22Rv1 (cell line): Measurements from ENCODE around the gene MYLK.
A peak's percentile ranks its signal among the peaks of the same experiment; 100 is the strongest.

Experiments
- H3K27ac ChIP-seq: fragments of 450-650 bp; 2 replicates; pipeline ENCODE4 v1.5.1; 2017
- ZFX ChIP-seq: fragments of 450-650 bp; IDR thresholded peaks from 2 replicates; pipeline ENCODE4 v1.6.1; 2017; ENCODE audit warnings: antibody characterized with exemption, borderline replicate concordance
- TF ChIP-seq, protein P1 (sequence below): fragments of 450-650 bp; IDR thresholded peaks from 2 replicates; pipeline ENCODE4 v1.5.1; 2017; ENCODE audit warnings: mild to moderate bottlenecking

MYLK gene

DNA sequence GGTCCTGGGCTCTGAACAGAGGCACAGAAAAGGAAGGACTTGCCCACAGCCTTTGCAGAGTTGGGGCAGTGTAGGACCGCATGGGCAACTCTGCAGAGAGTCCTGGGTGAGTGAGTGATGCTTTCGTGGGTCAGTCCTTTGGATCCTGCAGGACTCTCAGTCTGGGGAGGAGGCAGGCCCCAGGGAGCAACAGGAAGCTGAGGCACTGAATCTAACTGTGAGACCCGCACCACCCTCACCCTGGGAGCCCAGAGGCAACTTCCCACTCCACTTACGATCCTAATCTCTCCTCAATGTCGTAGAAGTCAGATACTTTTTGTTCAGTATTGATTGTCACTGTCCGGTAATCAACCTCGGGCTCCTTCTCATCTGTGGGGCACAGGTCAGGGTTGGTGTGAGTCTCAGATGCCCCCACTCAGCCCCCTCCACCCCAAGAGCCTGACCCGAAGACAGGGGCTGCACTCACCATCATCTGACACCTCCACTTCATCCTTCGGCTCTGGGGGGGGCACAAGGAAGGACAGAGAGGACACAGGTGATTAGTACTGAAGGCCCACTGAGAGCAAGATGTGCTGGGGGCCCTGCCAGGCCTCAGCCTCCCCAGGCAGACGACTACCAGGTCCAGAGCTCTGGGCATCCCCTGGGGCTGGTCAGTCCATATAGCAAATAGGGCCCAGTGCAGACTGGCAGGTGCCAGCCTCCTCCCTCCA is 235.3 kb downstream of the MYLK start:
- no peak for TF ChIP-seq ZFX
- TF ChIP-seq, protein P1, sequence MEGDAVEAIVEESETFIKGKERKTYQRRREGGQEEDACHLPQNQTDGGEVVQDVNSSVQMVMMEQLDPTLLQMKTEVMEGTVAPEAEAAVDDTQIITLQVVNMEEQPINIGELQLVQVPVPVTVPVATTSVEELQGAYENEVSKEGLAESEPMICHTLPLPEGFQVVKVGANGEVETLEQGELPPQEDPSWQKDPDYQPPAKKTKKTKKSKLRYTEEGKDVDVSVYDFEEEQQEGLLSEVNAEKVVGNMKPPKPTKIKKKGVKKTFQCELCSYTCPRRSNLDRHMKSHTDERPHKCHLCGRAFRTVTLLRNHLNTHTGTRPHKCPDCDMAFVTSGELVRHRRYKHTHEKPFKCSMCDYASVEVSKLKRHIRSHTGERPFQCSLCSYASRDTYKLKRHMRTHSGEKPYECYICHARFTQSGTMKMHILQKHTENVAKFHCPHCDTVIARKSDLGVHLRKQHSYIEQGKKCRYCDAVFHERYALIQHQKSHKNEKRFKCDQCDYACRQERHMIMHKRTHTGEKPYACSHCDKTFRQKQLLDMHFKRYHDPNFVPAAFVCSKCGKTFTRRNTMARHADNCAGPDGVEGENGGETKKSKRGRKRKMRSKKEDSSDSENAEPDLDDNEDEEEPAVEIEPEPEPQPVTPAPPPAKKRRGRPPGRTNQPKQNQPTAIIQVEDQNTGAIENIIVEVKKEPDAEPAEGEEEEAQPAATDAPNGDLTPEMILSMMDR: no peak

DNA sequence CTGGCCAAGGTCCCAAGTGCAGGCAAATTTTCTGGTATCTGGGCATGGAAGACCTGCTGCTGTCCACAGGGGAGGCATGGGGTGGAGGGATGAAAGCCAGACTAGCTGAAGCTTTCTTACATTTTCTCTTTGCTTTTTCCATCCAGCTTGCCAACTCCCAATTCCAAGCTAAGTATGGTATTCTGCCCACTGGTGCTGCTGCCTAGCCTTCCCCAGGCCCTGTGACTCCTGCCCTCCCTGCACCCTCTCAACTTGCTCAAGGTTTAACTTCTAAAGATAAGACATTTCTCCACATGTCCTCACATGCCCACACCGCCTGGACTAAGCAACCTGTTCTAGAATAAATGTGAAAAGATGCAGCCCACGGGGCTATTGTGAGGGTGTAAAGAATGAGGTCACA is 239.8 kb downstream of the MYLK start:
- TF ChIP-seq, protein P1: no peak
- TF ChIP-seq ZFX: no peak
- no peak overlapping the region for H3K27ac ChIP-seq

More for the DNA sequence above, 235.3 kb downstream of the MYLK start:
- H3K27ac ChIP-seq: no peak overlapping the region

DNA sequence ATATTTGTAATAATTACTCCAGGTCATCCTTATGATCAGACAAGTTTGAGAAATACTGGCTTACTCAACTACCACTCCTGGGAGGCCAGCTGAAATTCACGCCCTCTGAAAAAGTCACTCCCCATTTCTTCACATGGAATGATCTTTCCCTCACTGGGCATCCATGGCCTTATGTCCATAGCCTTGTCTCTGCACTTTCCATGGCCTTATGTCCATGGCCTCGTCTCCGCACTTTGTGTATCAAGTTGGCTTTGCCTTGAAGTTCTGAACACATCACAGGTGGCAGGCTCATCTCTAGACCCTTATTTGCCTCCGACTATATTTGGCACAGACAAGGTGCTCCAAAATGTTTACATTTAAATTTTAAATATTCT is 241.2 kb downstream of the MYLK start:
- TF ChIP-seq, protein P1: no peak
- TF ChIP-seq ZFX: no peak

DNA sequence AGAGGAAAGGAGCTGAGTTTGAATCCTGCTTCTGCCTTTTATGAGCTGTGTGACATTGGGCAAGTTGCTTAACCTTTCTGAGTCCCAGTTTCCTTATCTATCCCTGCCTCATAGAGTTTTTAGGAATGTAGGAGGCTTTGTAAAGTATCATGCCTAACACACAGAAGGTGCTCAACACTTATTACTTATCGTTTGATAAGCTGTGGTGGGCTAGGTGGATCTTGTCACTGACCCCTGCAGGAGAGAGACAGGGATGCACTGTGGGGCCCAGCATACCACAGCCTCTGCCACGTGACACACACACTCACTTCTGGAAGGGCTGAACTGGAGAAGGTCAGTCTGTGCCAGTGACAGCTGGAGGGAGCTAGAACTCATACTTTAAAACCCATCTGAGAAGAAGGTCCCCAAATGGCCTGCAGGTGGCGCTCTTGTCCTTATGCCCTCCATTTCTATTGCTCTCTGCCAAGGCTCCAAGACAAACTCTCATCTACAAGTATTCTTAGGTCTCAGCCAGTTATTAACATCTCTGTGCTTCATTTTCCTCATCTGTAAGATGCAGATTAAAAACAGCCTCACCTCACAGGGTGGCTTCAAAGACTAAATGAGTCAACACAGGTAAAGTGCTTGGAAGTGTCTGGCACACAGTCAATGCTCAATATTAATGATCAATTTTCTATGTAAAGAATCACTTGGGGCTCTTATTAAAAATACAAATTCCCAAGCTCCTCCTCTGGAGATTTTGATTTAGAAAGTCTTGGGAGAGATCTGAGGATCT is 241.8 kb downstream of the MYLK start:
- TF ChIP-seq, protein P1: peak; percentile 91
- no peak for TF ChIP-seq ZFX
- no peak overlapping the region for H3K27ac ChIP-seq

More for the DNA sequence above, 241.2 kb downstream of the MYLK start:
- no peak overlapping the region for H3K27ac ChIP-seq

DNA sequence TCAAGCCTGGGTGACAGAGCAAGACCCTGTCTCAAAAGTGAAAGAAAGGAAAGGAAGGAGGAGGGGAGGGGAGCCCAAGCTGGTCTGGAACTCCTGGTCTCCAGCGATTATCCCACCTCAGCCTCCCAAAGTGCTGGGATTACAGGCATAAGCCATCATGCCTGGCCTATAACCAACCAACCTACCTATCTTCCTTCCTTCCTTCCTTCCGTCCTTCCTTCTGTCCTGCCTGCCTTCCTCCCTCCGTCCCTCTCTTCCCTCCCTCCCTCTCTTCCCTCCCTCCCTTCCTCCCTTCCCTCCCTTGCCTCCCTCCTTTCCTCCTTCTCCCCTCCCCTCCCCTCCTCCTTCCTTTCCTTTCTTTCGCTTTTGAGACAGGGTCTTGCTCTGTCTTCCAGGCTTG is 242.6 kb downstream of the MYLK start:
- no peak for TF ChIP-seq ZFX
- TF ChIP-seq, protein P1: no peak
- H3K27ac ChIP-seq: no peak overlapping the region

DNA sequence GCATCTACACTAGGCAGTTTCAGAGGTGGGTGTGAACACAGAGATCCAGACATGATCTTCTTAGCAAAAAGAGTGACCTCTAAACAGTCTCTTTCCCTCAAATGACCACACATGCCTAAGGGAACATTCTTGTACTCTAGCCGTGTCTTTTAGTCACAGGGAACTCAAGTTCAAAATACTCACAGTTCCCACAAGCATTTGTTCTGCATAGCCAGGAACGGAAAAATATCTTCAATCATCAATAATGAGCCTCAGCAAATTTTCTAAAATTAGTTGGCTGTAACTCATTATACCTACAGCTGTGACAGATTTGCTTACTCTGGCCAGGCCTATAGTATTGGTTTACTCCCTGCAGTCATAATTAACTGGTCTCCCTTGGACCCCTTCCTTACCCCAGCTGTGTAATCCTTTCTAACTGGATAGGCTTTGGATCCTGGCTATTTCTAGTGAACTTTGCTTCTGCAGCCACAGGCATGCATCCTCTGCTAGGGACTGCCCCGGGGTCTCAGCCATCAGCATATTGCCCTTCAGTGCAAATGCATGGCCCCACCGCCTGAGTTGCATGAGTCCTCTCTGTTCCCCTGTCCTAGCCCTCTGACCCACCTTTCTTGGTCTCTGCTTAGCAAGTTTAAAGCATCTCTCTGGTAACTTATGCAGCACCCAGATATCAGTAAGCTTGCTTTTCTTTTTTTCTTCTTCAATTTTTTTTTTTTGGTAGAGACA is 243.2 kb downstream of the MYLK start:
- TF ChIP-seq, protein P1: no peak
- TF ChIP-seq ZFX: no peak

More for the DNA sequence above, 243.2 kb downstream of the MYLK start:
- H3K27ac ChIP-seq: no peak overlapping the region
